Measurements from ENCODE around the gene OR52E8. TPM values are rescaled to one million over a fixed set of nuclear protein-coding genes. Genes with fewer than 3 reads are reported as not detected.
A peak's percentile ranks its signal among the peaks of the same experiment; 100 is the strongest.

Gene OR52E8
- total and polyA plus RNA-seq, 9 of the 15 experiments (the other 6 are each of a cell fraction or from before 2014, with no cell fraction given), result not detected

DNA sequence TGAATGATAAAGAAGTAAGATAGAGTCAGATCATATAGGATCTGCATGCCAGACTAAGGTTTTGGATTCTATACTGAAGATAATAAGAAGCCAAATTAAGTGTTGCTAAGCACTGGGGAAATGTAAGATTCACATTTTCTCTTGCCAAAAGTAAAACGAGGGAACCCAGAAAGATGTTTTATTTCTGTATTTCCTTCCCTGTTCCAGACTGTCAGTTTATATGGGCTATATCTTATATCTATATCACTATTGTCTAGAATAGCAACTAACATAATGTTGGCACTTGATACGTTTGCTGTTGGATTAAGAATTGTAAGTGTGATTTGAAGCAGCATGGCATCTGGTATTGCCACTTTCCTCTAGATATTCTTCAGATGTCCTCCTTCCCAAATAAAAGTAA, 24.0 kb downstream of the OR52E8 start:
- ChIA-PET POLR2A (no interaction called here), CTCF (ENCODE audit: low intra/inter-chr PET ratio) (no interaction called here)
- intact Hi-C loops (cut with micrococcal nuclease), result no loop called here
- FAIRE-seq (no peak), DNase-seq (ENCODE audit: extremely low read depth in 1 of 4, low spot score in 3 of 4) (no peak), ATAC-seq (no peak)
- Histone ChIP-seq H2AFZ (ENCODE audit: low read depth, low read length) (no peak overlapping the region), H3K27ac (ENCODE audit: extremely low read depth, low read depth, low read length) (no peak overlapping the region), H3K4me2 (ENCODE audit: insufficient read depth, low read length) (no peak overlapping the region), H3K9ac (ENCODE audit: insufficient read depth in 1 of 2, low read depth in 2 of 2, low read length in 2 of 2) (no peak overlapping the region), H3K4me1 (replicated peaks in 1 of 2; ENCODE audit: control insufficient read depth in 2 of 2, insufficient read depth in 2 of 2, low read length in 2 of 2) (no peaks in the 10 kb centered on the region), H3K27me3 (ENCODE audit: control insufficient read depth in 2 of 2, insufficient read depth in 2 of 2, low read length in 2 of 2) (0 out of 5 replicates have a peak, but pooled peaks cover 0 to 4% of the 10 kb centered on the region in 2 experiments), H3K79me2 (ENCODE audit: control insufficient read depth, insufficient read depth, low read length) (no peaks in the 10 kb centered on the region), H3K4me3 (no peak overlapping the region), H3K9me3 (replicated peaks; ENCODE audit: control insufficient read depth, insufficient read depth, low read depth, low read length) (no peaks in the 10 kb centered on the region), H3K36me3 (ENCODE audit: control insufficient read depth, insufficient read depth, low read length) (no peaks in the 10 kb centered on the region), H3K9me1 (ENCODE audit: control insufficient read depth, insufficient read depth, low read length) (no peaks in the 10 kb centered on the region), H4K20me1 (replicated peaks; ENCODE audit: control insufficient read depth, insufficient read depth, low read length) (no peaks in the 10 kb centered on the region)
- TF ChIP-seq CXXC5 (CRISPR knock-in tag; IDR thresholded peaks at IDR 0.05), result no peak
- WGBS (ENCODE audit: insufficient coverage, low coverage, missing lambda C conversion rate), result 6% methylated on average over 2 of the region's 2 CpGs
- in situ Hi-C loops (cut with MboI), result no loop called here
- BruUV-seq (replicated peaks), result no TSS peak

DNA sequence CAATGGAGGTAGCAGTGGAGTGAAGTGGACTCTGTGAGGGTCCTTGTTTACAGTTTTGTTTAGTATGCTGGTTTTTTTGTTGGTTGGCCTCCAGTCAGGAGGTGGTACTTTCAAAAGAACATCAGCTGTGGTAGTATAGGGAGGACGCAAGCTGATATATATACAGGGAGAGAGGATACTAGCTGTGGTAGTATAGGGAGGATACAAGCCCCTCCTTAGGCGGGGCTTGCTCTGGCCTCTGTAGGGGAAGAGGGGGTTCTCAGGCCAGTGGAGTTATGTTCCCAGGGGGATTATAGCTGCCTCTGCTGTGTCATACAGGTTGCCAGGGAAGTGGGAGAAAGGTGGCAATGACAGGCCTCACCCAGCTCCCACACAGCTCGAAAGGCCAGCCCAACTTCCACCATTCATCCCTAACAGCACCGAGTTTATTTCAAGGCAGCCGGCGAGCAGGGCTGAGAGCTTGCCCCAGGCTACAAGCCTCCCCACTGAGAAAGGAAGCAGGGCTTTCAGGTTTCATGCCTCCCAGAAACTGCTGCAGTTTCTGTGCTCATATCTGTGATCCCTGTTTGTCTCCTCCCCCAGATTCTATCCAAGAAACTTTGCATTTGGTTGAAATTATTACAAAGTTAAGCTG, 26.2 kb downstream of the OR52E8 start:
- ChIA-PET POLR2A (no interaction called here), CTCF (ENCODE audit: low intra/inter-chr PET ratio) (no interaction called here)
- no peaks in the 10 kb centered on the region for H3K36me3 ChIP-seq (ENCODE audit: control insufficient read depth, insufficient read depth, low read length)
- H3K79me2 ChIP-seq (ENCODE audit: control insufficient read depth, insufficient read depth, low read length), result no peaks in the 10 kb centered on the region
- no peaks in the 10 kb centered on the region for H3K4me1 ChIP-seq (replicated peaks in 1 of 2; ENCODE audit: control insufficient read depth in 2 of 2, insufficient read depth in 2 of 2, low read length in 2 of 2)
- no peak overlapping the region; the same call in 1 of the 2 replicates for H2AFZ ChIP-seq (ENCODE audit: low read depth, low read length)
- no peak overlapping the region for H3K4me2 ChIP-seq (ENCODE audit: insufficient read depth, low read length)
- no TSS peak for BruUV-seq (replicated peaks)
- 0 out of 5 replicates have a peak, but pooled peaks cover 0 to 4% of the 10 kb centered on the region in 2 experiments for H3K27me3 ChIP-seq (ENCODE audit: control insufficient read depth in 2 of 2, insufficient read depth in 2 of 2, low read length in 2 of 2)
- H3K9me1 ChIP-seq (ENCODE audit: control insufficient read depth, insufficient read depth, low read length), result no peaks in the 10 kb centered on the region
- no peak for FAIRE-seq
- no peak overlapping the region for H3K27ac ChIP-seq (ENCODE audit: extremely low read depth, low read depth, low read length)
- intact Hi-C loops (cut with micrococcal nuclease), result no loop called here
- in situ Hi-C loops (cut with MboI), result no loop called here
- H3K4me3 ChIP-seq, result no peak overlapping the region
- TF ChIP-seq ZNF699 (CRISPR knock-in tag; IDR thresholded peaks at IDR 0.05; ENCODE audit: insufficient replicate concordance) (no peak), ZFP36 (IDR thresholded peaks at IDR 0.05; ENCODE audit: low read depth, low read length, partially characterized antibody) (peak; percentile 76), CBFA2T3 (IDR thresholded peaks at IDR 0.05) (no peak)
- no peak for DNase-seq (ENCODE audit: extremely low read depth in 1 of 4, low spot score in 3 of 4)
- WGBS (ENCODE audit: insufficient coverage, low coverage, missing lambda C conversion rate), result 8% methylated on average over 6 of the region's 6 CpGs
- H3K9me3 ChIP-seq (replicated peaks; ENCODE audit: control insufficient read depth, insufficient read depth, low read depth, low read length), result no peaks in the 10 kb centered on the region
- no peak for ATAC-seq
- H4K20me1 ChIP-seq (replicated peaks; ENCODE audit: control insufficient read depth, insufficient read depth, low read length), result no peaks in the 10 kb centered on the region
- H3K9ac ChIP-seq (ENCODE audit: insufficient read depth in 1 of 2, low read depth in 2 of 2, low read length in 2 of 2), result no peak overlapping the region
